GM18517 (cell line): ENCODE results near the gene EDNRB.
A peak's percentile ranks its signal among the peaks of the same experiment; 100 is the strongest.
"Not testable (repeated sequence)": the region's sequence is repeated elsewhere in the genome, so short reads cannot be mapped to it uniquely, and the experiment has no call there.

ENCODE experiments used
- ATAC-seq: cut with Tn5 transposase; IDR thresholded peaks from one replicate; pipeline ENCODE4 v1.9.1; 2021; ENCODE audit warnings: mild to moderate bottlenecking, moderate library complexity; ENCODE audit not compliant: unreplicated experiment

EDNRB gene

GRCh38 chr13:77918391-77919245, at the start of gene EDNRB:
Gene EDNRB (minus strand): TSS chr13:77918831. CDS start chr13:77918573, 258 bp downstream.
- ATAC-seq, result no peak

- no peak for ATAC-seq
These were observed 48.0 kb upstream of the EDNRB start for GRCh38 chr13:77966671-77967070.

GRCh38 chr13:77952737-77953136, 34.1 kb upstream of the EDNRB start:
- ATAC-seq, result no peak

- ATAC-seq, result no peak
These were observed 33.6 kb upstream of the EDNRB start for GRCh38 chr13:77952276-77952675.

GRCh38 chr13:77946522-77946921, 27.9 kb upstream of the EDNRB start:
- ATAC-seq, result no peak

GRCh38 chr13:77935063-77935462, 16.4 kb upstream of the EDNRB start:
- not testable (repeated sequence) for ATAC-seq

GRCh38 chr13:77930430-77930829, 11.8 kb upstream of the EDNRB start:
- ATAC-seq, result peak; percentile 87

GRCh38 chr13:77928909-77929308, 10.3 kb upstream of the EDNRB start:
- ATAC-seq, result peak; percentile 91

GRCh38 chr13:77925616-77926015, 7.0 kb upstream of the EDNRB start:
- no peak for ATAC-seq

GRCh38 chr13:77919921-77920294, 1.3 kb upstream of the EDNRB start:
- no peak for ATAC-seq

GRCh38 chr13:77919246-77919920, 752 bp upstream of the EDNRB start:
- ATAC-seq, result no peak

- ATAC-seq, result no peak
These were observed 2.1 kb downstream of the EDNRB start for GRCh38 chr13:77916488-77916887.

GRCh38 chr13:77915686-77916085, 2.9 kb downstream of the EDNRB start:
- no peak for ATAC-seq

GRCh38 chr13:77913003-77913402, 5.6 kb downstream of the EDNRB start:
- no peak for ATAC-seq

GRCh38 chr13:77911751-77912150, 6.9 kb downstream of the EDNRB start:
- no peak for ATAC-seq

- ATAC-seq, result no peak
These were observed 8.8 kb downstream of the EDNRB start for GRCh38 chr13:77909827-77910226.

- no peak for ATAC-seq
These were observed 10.1 kb downstream of the EDNRB start for GRCh38 chr13:77908531-77908930.

GRCh38 chr13:77907666-77908341, 10.8 kb downstream of the EDNRB start:
- no peak for ATAC-seq

- no peak for ATAC-seq
These were observed 14.6 kb downstream of the EDNRB start for GRCh38 chr13:77904031-77904430.

GRCh38 chr13:77903435-77903834, 15.2 kb downstream of the EDNRB start:
- no peak for ATAC-seq

- no peak for ATAC-seq
These were observed 16.2 kb downstream of the EDNRB start for GRCh38 chr13:77902319-77902963.
